NCI-H2081 treated with DMSO at 0.1 percent for 48 hours (cell line): Measurements from ENCODE around the gene YIPF2.
"Not testable (repeated sequence)": the region's sequence is repeated elsewhere in the genome, so short reads cannot be mapped to it uniquely, and the experiment has no call there.

ENCODE experiments used
- DNase-seq: peaks from one replicate; lab custom pipeline; 2025; lab: John Stamatoyannopoulos, UW

The YIPF2 gene

GRCh38 chr19:10928563-10929401, at the start of gene YIPF2, which contains the start of gene TIMM29:
TSS of gene YIPF2 (minus strand) at chr19:10928639. CDS start at chr19:10928410, 229 bp downstream.
TSS of gene TIMM29 (plus strand) at chr19:10928811. CDS start at chr19:10928823, 12 bp downstream.
- DNase-seq, result peak; percentile 96

- no peak for DNase-seq
Observed at GRCh38 chr19:10977742-10978092, 49.3 kb upstream of the YIPF2 start.

GRCh38 chr19:10976131-10976892, 47.9 kb upstream of the YIPF2 start:
- no peak for DNase-seq

GRCh38 chr19:10975374-10976130, 47.1 kb upstream of the YIPF2 start:
- DNase-seq, result no peak

- no peak for DNase-seq
Observed at GRCh38 chr19:10971107-10971726, 42.8 kb upstream of the YIPF2 start.

GRCh38 chr19:10968527-10969135, 40.2 kb upstream of the YIPF2 start:
- no peak for DNase-seq

- no peak for DNase-seq
Observed at GRCh38 chr19:10966809-10967208, 38.4 kb upstream of the YIPF2 start.

GRCh38 chr19:10965398-10965797, 37.0 kb upstream of the YIPF2 start:
- DNase-seq, result no peak

- no peak for DNase-seq
Observed at GRCh38 chr19:10964903-10965302, 36.5 kb upstream of the YIPF2 start.

GRCh38 chr19:10963865-10964264, 35.4 kb upstream of the YIPF2 start:
- DNase-seq, result no peak

- no peak for DNase-seq
Observed at GRCh38 chr19:10962863-10963262, 34.4 kb upstream of the YIPF2 start.

GRCh38 chr19:10961073-10961860, 32.8 kb upstream of the YIPF2 start:
- DNase-seq, result no peak

GRCh38 chr19:10960314-10961072, 32.1 kb upstream of the YIPF2 start, which contains the start of gene SMARCA4:
TSS of gene SMARCA4 (plus strand) at chr19:10961030. CDS start at chr19:10984152, 23,122 bp downstream.
- DNase-seq, result peak; percentile 69

GRCh38 chr19:10959277-10959968, 31.0 kb upstream of the YIPF2 start:
- not testable (repeated sequence) for DNase-seq

GRCh38 chr19:10952809-10953208, 24.4 kb upstream of the YIPF2 start:
- no peak for DNase-seq

- no peak for DNase-seq
Observed at GRCh38 chr19:10946958-10947657, 18.7 kb upstream of the YIPF2 start.

- no peak for DNase-seq
Observed at GRCh38 chr19:10945264-10945663, 16.8 kb upstream of the YIPF2 start.

GRCh38 chr19:10943412-10943811, 15.0 kb upstream of the YIPF2 start:
- DNase-seq, result not testable (repeated sequence)
